ENCODE results near the gene LRPAP1.
A peak's percentile ranks its signal among the peaks of the same experiment; 100 is the strongest.
"Not testable (repeated sequence)": the region's sequence is repeated elsewhere in the genome, so short reads cannot be mapped to it uniquely, and the experiment has no call there.

LRPAP1 gene

DNA sequence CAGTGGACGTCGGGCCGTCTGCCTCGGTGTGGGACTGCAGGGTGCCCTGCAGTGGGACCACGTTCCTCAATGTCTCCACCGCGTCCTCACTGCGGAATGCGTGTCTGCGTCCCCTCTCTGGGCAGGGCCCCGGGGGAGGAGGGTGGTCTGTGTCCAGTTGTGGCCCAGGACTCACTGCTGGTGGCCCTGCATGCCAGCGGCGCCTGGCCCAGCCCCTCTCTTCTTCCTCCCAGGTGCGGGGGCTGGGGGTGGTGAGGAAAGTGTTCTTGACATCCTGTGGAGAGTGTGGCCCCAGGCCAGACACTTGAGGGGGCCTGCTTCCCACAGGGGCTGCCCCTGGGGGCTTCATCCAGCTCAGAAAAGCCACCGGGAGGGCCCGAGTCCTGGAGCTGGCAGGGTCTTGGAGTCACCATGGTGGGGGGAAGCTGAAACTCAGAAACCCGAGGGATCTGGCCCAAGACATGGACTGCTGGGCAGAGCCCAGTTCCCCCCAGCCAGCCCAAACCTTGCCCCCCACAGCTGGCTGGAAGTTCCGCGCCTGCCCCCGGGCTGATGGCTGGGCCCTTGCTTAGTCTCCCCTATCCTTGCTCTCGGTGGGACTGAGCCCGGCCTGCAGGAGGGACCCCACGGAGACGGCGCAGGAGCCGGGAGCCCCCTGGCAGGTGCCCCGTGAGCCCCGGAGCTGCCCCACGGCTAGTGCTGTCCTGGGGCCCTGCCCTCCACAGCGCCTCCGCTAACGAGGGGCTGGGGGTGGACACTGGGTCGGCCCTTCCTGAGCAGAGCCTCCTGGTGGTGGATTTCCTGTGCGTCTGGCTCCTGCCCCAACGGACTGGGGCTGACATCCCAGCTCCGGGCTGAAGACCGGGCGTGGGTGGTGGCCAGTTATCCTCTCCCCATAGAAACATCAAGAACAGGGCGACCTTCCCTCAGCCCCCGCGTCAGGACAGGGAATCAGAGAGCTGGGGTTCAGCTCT, 66.2 kb downstream of the LRPAP1 start:
- Histone ChIP-seq H3K4me1 (ENCODE audit: control insufficient read depth, insufficient read depth, low read length) (no peaks in the 10 kb centered on the region), H3K9ac (ENCODE audit: low read length) (no peak overlapping the region), H3K27ac (ENCODE audit: low read depth, low read length) (no peak overlapping the region)

DNA sequence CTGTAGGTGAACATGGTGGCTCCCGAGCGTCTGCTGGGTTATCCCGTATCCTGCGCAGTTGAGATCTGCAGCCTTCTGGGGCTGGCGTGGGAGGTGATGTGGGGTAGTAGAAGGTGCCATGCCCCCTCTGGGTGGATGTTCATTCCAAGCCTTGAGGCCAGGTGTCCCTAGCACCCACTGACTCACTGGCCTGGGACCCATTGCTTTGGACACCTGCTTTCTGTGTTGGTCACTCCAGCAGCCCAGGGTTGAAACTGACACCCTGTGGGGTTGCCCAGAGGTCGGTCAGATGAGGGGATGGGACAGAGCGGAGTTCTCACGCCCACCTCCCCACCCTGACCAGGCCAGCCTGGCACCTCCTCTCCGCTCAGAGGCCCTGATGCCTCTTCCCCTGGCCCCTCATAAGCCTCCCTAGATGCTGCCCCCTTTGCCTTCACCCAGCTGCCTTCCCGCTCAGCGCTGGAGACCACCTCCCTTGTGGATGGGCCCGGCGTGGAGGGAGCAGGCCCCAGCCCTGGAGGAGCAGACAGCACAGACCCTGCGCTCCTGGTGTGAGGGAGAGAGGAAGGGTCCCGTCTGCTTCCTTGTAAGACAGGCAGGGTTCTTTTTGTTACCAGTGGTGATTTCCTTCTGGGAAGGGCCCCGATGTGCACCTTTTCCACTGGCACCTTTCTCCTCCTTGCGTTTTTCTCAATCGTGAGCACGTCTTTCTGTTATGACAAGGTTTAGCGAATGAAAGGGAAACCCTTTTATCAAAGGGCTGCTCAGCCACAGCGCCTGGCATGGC, 67.1 kb downstream of the LRPAP1 start:
- no peak overlapping the region for H3K27ac ChIP-seq (ENCODE audit: low read depth, low read length)
- peaks cover 9% of the 10 kb centered on the region; the same call in 1 of the 2 replicates for H3K9me3 ChIP-seq (ENCODE audit: control insufficient read depth, insufficient read depth, low read depth, low read length)
- H3K4me3 ChIP-seq (ENCODE audit: low read depth, low read length) = no peak overlapping the region
- no peaks in the 10 kb centered on the region for H3K4me1 ChIP-seq (ENCODE audit: control insufficient read depth, insufficient read depth, low read length)
- H3K9ac ChIP-seq (ENCODE audit: low read length) = no peak overlapping the region
- peaks cover 75% of the 10 kb centered on the region for H3K27me3 ChIP-seq (ENCODE audit: control insufficient read depth, insufficient read depth, low read length)
- H3K36me3 ChIP-seq (ENCODE audit: control insufficient read depth, insufficient read depth, low read length) = no peaks in the 10 kb centered on the region

More for the DNA sequence above, 66.2 kb downstream of the LRPAP1 start:
- H3K4me3 ChIP-seq (ENCODE audit: low read depth, low read length) = no peak overlapping the region
- H3K27me3 ChIP-seq (ENCODE audit: control insufficient read depth, insufficient read depth, low read length) = peaks cover 75% of the 10 kb centered on the region
- peaks cover 6% of the 10 kb centered on the region; the same call in 1 of the 2 replicates for H3K9me3 ChIP-seq (ENCODE audit: control insufficient read depth, insufficient read depth, low read depth, low read length)
- no peaks in the 10 kb centered on the region for H3K36me3 ChIP-seq (ENCODE audit: control insufficient read depth, insufficient read depth, low read length)

DNA sequence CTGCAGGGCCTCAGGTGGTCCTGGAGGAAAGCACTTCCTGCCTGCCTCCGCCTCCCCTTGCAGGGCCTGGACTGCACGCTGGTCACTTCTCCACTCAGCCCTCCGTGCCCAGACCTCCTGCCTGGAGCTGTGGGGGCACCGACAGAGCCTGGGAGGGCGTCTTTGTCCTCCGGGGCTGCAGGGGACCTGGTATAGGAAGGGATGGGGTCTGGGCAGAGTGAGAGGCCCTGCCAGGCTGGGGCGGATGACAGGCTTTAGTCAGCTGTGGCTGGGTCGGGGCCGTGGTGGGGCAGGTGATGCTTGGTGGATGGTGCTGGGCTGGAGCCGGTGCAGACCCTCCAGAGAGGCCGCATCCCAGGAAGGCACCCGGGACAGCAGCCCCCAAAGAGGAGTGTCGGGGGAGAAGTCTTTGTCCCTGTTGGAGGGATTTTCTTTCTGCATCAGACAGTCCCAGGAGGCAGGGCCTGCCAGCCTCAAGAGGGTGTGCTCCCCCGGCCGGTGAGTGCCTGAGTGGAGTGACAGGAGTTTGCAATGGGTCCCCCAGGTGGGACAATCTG, 67.8 kb downstream of the LRPAP1 start:
- H3K9me3 ChIP-seq (ENCODE audit: control insufficient read depth, insufficient read depth, low read depth, low read length) = peaks cover 9% of the 10 kb centered on the region; the same call in 1 of the 2 replicates
- no peak overlapping the region for H3K4me3 ChIP-seq (ENCODE audit: low read depth, low read length)
- H3K4me1 ChIP-seq (ENCODE audit: control insufficient read depth, insufficient read depth, low read length) = no peaks in the 10 kb centered on the region
- H3K27me3 ChIP-seq (ENCODE audit: control insufficient read depth, insufficient read depth, low read length) = peaks cover 74% of the 10 kb centered on the region
- no peak overlapping the region for H3K27ac ChIP-seq (ENCODE audit: low read depth, low read length)
- H3K36me3 ChIP-seq (ENCODE audit: control insufficient read depth, insufficient read depth, low read length) = no peaks in the 10 kb centered on the region
- H3K9ac ChIP-seq (ENCODE audit: low read length) = no peak overlapping the region

DNA sequence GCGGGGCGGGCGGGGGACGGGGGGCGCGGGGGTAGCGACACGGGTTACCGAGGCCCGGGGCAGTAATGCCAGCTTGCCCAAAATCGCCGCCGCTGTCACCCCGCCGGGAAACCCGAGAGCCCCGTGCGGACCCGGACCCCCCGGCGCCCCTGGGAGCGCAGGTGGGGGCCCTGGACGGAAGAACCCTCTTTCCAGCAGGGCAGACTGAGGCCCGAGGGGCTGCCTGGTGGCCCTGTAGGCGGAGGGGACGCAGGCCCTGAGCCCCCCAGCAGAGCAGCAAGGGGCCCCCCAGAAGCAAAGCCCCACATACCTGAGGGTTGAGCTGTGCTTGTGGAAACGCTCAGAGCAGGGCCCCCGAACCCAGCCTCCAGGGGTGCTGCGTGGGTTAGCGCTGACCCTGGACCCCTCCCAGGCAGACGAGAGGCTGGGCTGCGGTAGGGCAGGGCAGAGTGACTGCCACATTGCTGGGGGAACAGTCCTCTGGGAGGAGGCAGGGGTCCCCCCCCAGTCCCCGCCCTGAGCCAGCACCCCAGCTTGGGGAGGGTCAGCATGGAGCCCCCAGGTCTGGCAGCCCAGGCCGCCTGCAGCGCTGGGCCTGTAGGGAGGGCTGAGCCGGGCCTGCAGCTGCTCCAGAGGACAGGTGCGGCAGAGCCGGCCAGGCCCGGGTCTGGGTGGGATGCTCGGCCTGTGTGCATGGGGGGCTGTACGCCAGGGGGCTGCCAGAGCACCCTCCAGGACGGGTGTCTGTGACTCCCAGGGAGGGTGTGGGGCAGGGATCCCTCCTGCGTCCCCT, 68.5 kb downstream of the LRPAP1 start:
- Histone ChIP-seq H3K9ac (ENCODE audit: low read length) (no peak overlapping the region), H3K27ac (ENCODE audit: low read depth, low read length) (no peak overlapping the region), H3K27me3 (ENCODE audit: control insufficient read depth, insufficient read depth, low read length) (peaks cover 81% of the 10 kb centered on the region), H3K4me3 (ENCODE audit: low read depth, low read length) (no peak overlapping the region), H3K36me3 (ENCODE audit: control insufficient read depth, insufficient read depth, low read length) (no peaks in the 10 kb centered on the region), H3K4me1 (ENCODE audit: control insufficient read depth, insufficient read depth, low read length) (no peaks in the 10 kb centered on the region), H3K9me3 (ENCODE audit: control insufficient read depth, insufficient read depth, low read depth, low read length) (peaks cover 9% of the 10 kb centered on the region; the same call in 1 of the 2 replicates)

DNA sequence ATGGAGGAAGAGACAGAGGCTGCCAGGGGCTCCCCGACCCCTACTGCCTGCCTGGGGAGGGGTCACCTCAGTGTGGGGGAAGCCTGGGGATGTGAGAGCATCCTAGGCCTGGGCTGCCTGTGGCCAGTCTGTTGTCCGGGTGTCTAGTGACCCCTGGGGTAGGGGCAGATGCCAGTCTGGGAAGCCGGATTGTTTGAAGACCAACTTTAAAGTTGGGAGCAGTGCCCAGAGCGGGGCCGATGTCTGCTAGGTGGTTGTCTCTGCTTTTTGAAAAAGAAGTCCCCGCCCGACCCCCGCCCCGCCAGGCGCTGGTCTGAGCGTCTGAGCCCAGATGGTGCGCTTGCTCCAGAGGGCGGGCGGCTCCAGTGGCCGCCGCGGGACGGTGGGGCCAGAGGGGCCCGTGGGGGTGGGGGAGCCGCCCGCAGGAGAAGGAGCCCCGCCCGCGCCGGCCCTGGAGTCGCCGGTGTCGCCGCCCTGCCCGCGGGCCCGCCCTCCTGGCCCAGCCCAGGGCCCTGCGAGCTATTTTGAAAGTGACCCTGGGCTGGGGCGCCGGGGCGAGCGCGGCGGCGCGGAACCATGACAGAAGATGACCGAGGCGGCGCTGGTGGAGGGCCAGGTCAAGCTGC, 69.3 kb downstream of the LRPAP1 start, which contains the start of gene DOK7:
Gene DOK7 (plus strand): TSS at position 517 of the 626 bp plus-strand sequence. CDS start 70 bp downstream, at position 587.
- H3K36me3 ChIP-seq (ENCODE audit: control insufficient read depth, insufficient read depth, low read length) = no peaks in the 10 kb centered on the region
- H3K9ac ChIP-seq (ENCODE audit: low read length) = peak within 1 kb of the TSS; percentile 4
- H3K27me3 ChIP-seq (ENCODE audit: control insufficient read depth, insufficient read depth, low read length) = peaks cover 85% of the 10 kb centered on the region
- H3K27ac ChIP-seq (ENCODE audit: low read depth, low read length) = no peak within 1 kb of the TSS
- H3K4me1 ChIP-seq (ENCODE audit: control insufficient read depth, insufficient read depth, low read length) = no peaks in the 10 kb centered on the region
- 0 out of 2 replicates have a peak, but pooled peaks cover 3% of the 10 kb centered on the region for H3K9me3 ChIP-seq (ENCODE audit: control insufficient read depth, insufficient read depth, low read depth, low read length)
- no peak within 1 kb of the TSS for H3K4me3 ChIP-seq (ENCODE audit: low read depth, low read length)

DNA sequence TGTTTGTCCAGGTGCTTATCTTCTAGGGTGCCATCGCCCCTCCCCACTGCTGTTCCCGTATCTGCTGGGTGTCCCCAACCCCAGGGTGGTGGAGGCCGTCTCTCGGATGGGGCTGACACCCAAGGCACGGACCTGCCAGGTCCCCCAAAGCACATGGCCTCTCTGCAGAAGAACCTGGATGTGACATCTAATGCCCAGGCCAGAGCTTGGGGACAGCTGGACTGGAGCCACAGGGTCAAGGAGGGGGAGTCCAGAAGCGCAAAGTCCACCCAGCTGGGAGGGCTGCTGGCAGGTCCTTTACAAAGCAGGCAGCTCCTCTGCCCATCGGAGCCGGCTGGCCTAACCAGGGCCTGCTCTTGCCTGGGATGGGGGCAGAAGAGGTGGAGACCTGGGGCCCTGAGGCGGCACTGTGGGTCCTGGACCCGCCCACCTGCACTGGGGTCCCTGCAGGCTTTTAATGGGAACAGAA, 69.9 kb downstream of the LRPAP1 start:
- no peak overlapping the region for H3K9ac ChIP-seq (ENCODE audit: low read length)
- no peak overlapping the region for H3K27ac ChIP-seq (ENCODE audit: low read depth, low read length)
- H3K36me3 ChIP-seq (ENCODE audit: control insufficient read depth, insufficient read depth, low read length) = no peaks in the 10 kb centered on the region
- H3K4me3 ChIP-seq (ENCODE audit: low read depth, low read length) = no peak overlapping the region
- no peaks in the 10 kb centered on the region for H3K4me1 ChIP-seq (ENCODE audit: control insufficient read depth, insufficient read depth, low read length)
- peaks cover 88% of the 10 kb centered on the region for H3K27me3 ChIP-seq (ENCODE audit: control insufficient read depth, insufficient read depth, low read length)
- H3K9me3 ChIP-seq (ENCODE audit: control insufficient read depth, insufficient read depth, low read depth, low read length) = 0 out of 2 replicates have a peak, but pooled peaks cover 3% of the 10 kb centered on the region

DNA sequence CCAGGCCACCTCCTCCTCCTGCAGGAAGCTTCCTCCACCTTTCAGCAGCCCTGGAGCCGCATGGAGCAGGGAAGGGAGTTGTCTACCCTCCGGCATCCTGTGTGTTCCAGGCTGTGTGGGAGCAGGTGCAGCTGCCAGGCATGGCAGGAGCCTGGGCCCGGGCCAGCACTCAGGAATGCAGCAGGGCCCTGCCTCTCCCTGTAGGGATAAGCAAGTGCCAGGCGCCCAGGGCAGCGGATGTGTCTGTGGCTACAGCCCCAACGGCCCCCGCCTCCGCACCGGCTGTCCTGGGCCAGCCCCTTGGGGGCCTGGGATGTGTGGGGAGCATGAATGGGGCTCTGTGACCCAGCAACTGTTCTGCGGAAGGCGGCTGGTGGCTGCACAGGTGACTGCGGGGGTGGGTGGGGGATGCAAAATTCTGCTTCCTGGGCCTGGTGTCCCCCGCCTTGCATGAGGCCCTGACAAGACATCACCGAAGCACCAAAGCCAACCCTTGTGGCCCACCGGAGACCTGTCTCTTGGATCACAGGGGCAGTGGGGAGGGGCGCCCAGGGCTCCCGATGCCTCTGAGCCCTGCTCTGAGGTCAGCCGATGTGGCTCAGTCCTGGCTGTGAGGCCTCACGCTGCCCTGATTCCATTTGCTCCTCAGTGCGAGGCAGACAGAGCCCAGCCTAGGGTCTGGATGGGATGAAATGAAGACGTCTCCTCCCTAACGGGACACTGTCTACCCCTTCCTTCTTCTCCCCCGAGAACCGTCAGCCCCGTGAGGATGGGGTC, 70.5 kb downstream of the LRPAP1 start:
- H3K27ac ChIP-seq (ENCODE audit: low read depth, low read length) = no peak overlapping the region
- H3K4me3 ChIP-seq (ENCODE audit: low read depth, low read length) = no peak overlapping the region
- no peak overlapping the region for H3K9ac ChIP-seq (ENCODE audit: low read length)
- peaks cover 93% of the 10 kb centered on the region for H3K27me3 ChIP-seq (ENCODE audit: control insufficient read depth, insufficient read depth, low read length)
- no peaks in the 10 kb centered on the region for H3K4me1 ChIP-seq (ENCODE audit: control insufficient read depth, insufficient read depth, low read length)
- 0 out of 2 replicates have a peak, but pooled peaks cover 4% of the 10 kb centered on the region for H3K9me3 ChIP-seq (ENCODE audit: control insufficient read depth, insufficient read depth, low read depth, low read length)
- H3K36me3 ChIP-seq (ENCODE audit: control insufficient read depth, insufficient read depth, low read length) = no peaks in the 10 kb centered on the region

DNA sequence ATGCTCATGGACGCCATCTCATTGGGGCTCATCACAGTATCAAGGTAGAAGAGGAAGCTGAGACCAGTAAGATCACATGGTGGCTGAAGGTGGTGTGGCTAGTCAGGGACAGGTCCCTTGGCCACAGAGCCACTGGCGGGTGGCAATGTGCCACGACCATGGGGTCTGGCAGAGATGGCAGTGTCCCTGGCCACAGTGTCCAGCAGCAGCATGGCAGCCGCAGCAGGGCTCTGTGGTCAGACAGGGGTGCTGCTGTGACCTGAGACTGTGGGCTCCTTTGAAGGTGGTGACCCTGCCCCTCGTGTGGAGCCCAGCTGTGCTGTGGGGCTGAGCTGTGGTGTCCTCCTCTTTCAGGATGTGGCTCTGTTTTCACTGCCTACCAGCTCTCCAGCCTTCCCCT, 71.3 kb downstream of the LRPAP1 start:
- Histone ChIP-seq H3K36me3 (ENCODE audit: control insufficient read depth, insufficient read depth, low read length) (no peaks in the 10 kb centered on the region), H3K27ac (ENCODE audit: low read depth, low read length) (no peak overlapping the region), H3K9ac (ENCODE audit: low read length) (no peak overlapping the region), H3K4me1 (ENCODE audit: control insufficient read depth, insufficient read depth, low read length) (no peaks in the 10 kb centered on the region), H3K4me3 (ENCODE audit: low read depth, low read length) (no peak overlapping the region), H3K9me3 (ENCODE audit: control insufficient read depth, insufficient read depth, low read depth, low read length) (0 out of 2 replicates have a peak, but pooled peaks cover 8% of the 10 kb centered on the region), H3K27me3 (ENCODE audit: control insufficient read depth, insufficient read depth, low read length) (peaks cover 89% of the 10 kb centered on the region)

DNA sequence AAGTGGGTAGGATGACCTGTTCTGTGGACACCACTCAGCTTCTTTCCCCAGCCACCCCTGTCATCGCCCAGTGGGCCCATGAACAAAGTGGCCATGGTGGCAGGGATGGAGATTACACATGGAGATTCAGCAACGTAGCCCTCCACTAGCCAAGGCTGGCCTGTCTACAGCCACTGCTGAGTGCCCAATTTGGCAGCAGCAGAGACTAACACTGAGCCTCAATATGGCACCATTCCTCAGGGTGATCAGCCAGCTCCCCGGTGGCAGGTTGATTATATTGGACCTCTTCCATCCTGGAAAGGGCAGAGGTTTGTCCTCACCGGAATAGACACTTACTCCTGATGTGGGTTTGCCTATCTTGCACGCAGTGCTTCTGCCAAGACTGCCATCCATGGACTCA, 73.1 kb downstream of the LRPAP1 start:
- H3K9me3 ChIP-seq (ENCODE audit: control insufficient read depth, insufficient read depth, low read depth, low read length) = peaks cover 24% of the 10 kb centered on the region
- peaks cover 71% of the 10 kb centered on the region for H3K27me3 ChIP-seq (ENCODE audit: control insufficient read depth, insufficient read depth, low read length)
- not testable (repeated sequence) for H3K27ac ChIP-seq (ENCODE audit: low read depth, low read length); H3K4me1 ChIP-seq (ENCODE audit: control insufficient read depth, insufficient read depth, low read length); H3K4me3 ChIP-seq (ENCODE audit: low read depth, low read length); H3K9ac ChIP-seq (ENCODE audit: low read length); H3K36me3 ChIP-seq (ENCODE audit: control insufficient read depth, insufficient read depth, low read length)

Data from HUES6 (cell line).